SK-N-SH (cell line): Measurements from ENCODE around the gene SIAH1. TPM values are rescaled to one million over a fixed set of nuclear protein-coding genes. Genes with fewer than 3 reads are reported as not detected.

Experiments used
- CTCF ChIA-PET: fragments of 300-600, 350-600 bp; formaldehyde crosslinking; extraction: SDS; loops from one replicate; lab custom pipeline; 2021; lab: Yijun Ruan, JAX
- POLR2A ChIA-PET: fragments of 350-600 bp; sonication (Branson Sonifier 250); formaldehyde crosslinking; extraction: SDS; loops from one replicate; lab custom pipeline; 2020; ENCODE audit warnings: antibody characterized with exemption, inconsistent platforms; lab: Yijun Ruan, JAX
- DNase-seq: peaks from one replicate; pipeline ENCODE4 v3.0.0; 2012
- H2AFZ ChIP-seq: fragments of 200-600 bp; sonication (generic); 2 replicates; pipeline ENCODE4 v1.8.1; 2016; ENCODE audit warnings: antibody characterized with exemption, mild to moderate bottlenecking, low read depth
- H3F3A ChIP-seq: fragments of 200-600 bp; sonication (generic); replicated peaks from 2 replicates; pipeline ENCODE3; 2016; ENCODE audit warnings: antibody characterized with exemption, mild to moderate bottlenecking; ENCODE audit not compliant: insufficient read depth
- H3K27ac ChIP-seq, 2 experiments: fragments of 200-500 bp in 1 of 2; fragments of 200-600 bp in 1 of 2; sonication (Bioruptor generic) in 1 of 2; sonication (generic), shearing (Covaris generic) in 1 of 2; 2 replicates each; pipeline versions ENCODE4 v1.5.1 to v1.6.1; 2014 to 2016; ENCODE audit warnings: low read depth in 2 of 2, inconsistent platforms in 1 of 2, low read length in 1 of 2, mild to moderate bottlenecking in 1 of 2, mixed read lengths in 1 of 2
- H3K27me3 ChIP-seq: fragments of 200-600 bp; sonication (generic), shearing (Covaris generic); 2 replicates; pipeline ENCODE4 v1.6.1; 2016; ENCODE audit warnings: mixed run types; ENCODE audit not compliant: insufficient read depth
- H3K36me3 ChIP-seq, 2 experiments: fragments of 200-500 bp in 1 of 2; fragments of 200-600 bp in 1 of 2; sonication (Bioruptor generic) in 1 of 2; sonication (generic) in 1 of 2; replicated peaks in 1 of 2; 2 replicates each; pipeline versions ENCODE3 to v1.5.1; 2014 to 2016; ENCODE audit warnings: low read length in 1 of 2, mild to moderate bottlenecking in 1 of 2; ENCODE audit not compliant: insufficient read depth in 2 of 2, control insufficient read depth in 1 of 2
- H3K4me1 ChIP-seq, 2 experiments: fragments of 200-500 bp in 1 of 2; fragments of 200-600 bp in 1 of 2; sonication (Bioruptor generic) in 1 of 2; sonication (generic), shearing (Covaris generic) in 1 of 2; 2 replicates each; pipeline versions ENCODE4 v1.5.1 to v1.6.1; 2014 to 2016; ENCODE audit warnings: low read depth in 1 of 2, low read length in 1 of 2, mixed run types in 1 of 2; ENCODE audit not compliant: insufficient read depth in 2 of 2, control insufficient read depth in 1 of 2
- H3K4me2 ChIP-seq: fragments of 200-600 bp; sonication (generic), shearing (Covaris generic); 2 replicates; pipeline ENCODE4 v1.6.1; 2017; ENCODE audit warnings: mixed run types
- H3K4me3 ChIP-seq, 2 experiments: fragments of 200-500 bp in 1 of 2; fragments of 200-600 bp in 1 of 2; sonication (Bioruptor generic) in 1 of 2; sonication (generic), shearing (Covaris generic) in 1 of 2; 2 replicates each; pipeline versions ENCODE4 v1.5.1 to v1.8.1; 2014 to 2016; ENCODE audit warnings: low read depth in 2 of 2, inconsistent platforms in 1 of 2, low read length in 1 of 2, mild to moderate bottlenecking in 1 of 2, mixed read lengths in 1 of 2, moderate library complexity in 1 of 2
- H3K79me2 ChIP-seq: fragments of 200-600 bp; sonication (generic); 2 replicates; pipeline ENCODE4 v1.8.1; 2017; ENCODE audit warnings: mild to moderate bottlenecking; ENCODE audit not compliant: insufficient read depth
- H3K9ac ChIP-seq: fragments of 200-600 bp; sonication (generic); 2 replicates; pipeline ENCODE4 v1.6.1; 2017; ENCODE audit warnings: mixed run types
- H3K9me2 ChIP-seq: fragments of 200-600 bp; sonication (generic); 2 replicates; pipeline ENCODE4 v1.6.1; 2017; ENCODE audit warnings: mixed run types
- H3K9me3 ChIP-seq: fragments of 200-600 bp; sonication (generic); 2 replicates; pipeline ENCODE4 v1.6.1; 2017; ENCODE audit warnings: mixed run types, mild to moderate bottlenecking, moderate library complexity
- H4K20me1 ChIP-seq: fragments of 200-600 bp; sonication (generic); 2 replicates; pipeline ENCODE4 v1.6.1; 2017; ENCODE audit warnings: mild to moderate bottlenecking, mixed run types; ENCODE audit not compliant: insufficient read depth
- CHD2 ChIP-seq: fragments of 150-350 bp; IDR thresholded peaks from 2 replicates; pipeline ENCODE4 v1.6.1; 2018; ENCODE audit warnings: low read length; ENCODE audit not compliant: partially characterized antibody
- ELF1 ChIP-seq: IDR thresholded peaks from 2 replicates; pipeline ENCODE4 v1.4.0; 2012
- FOSL2 ChIP-seq: IDR thresholded peaks from 2 replicates; pipeline ENCODE4 v1.4.0; 2012; ENCODE audit warnings: low read depth, mild to moderate bottlenecking, moderate library complexity, borderline replicate concordance
- GABPA ChIP-seq: IDR thresholded peaks from 2 replicates; pipeline ENCODE4 v1.4.0; 2012; ENCODE audit warnings: low read depth, mild to moderate bottlenecking
- GATA2 ChIP-seq: sonication (generic); formaldehyde crosslinking; IDR thresholded peaks from 2 replicates; pipeline ENCODE4 v1.5.0; 2020; ENCODE audit warnings: mild to moderate bottlenecking, missing genetic modification reagents
- JUND ChIP-seq: IDR thresholded peaks from 2 replicates; pipeline ENCODE4 v1.4.0; 2012
- MAX ChIP-seq: IDR thresholded peaks from 2 replicates; pipeline ENCODE4 v1.4.0; 2012; ENCODE audit warnings: low read depth
- MEF2A ChIP-seq: IDR thresholded peaks from 2 replicates; pipeline ENCODE4 v1.4.0; 2012; ENCODE audit warnings: low read depth, borderline replicate concordance
- NFIC ChIP-seq: IDR thresholded peaks from 2 replicates; pipeline ENCODE4 v1.4.0; 2012; ENCODE audit warnings: borderline replicate concordance
- POLR2AphosphoS5 ChIP-seq: IDR thresholded peaks from 2 replicates; pipeline ENCODE4 v1.6.1; 2012; ENCODE audit warnings: low read depth, low read length
- TCF12 ChIP-seq: IDR thresholded peaks from 2 replicates; pipeline ENCODE4 v1.4.0; 2012
- WGBS: methylation state at CpG from one replicate; pipeline ENCODE4 v1.1.6; 2017; ENCODE audit warnings: low lambda C conversion rate; 5-methylcytosine and 5-hydroxymethylcytosine counted together
- polyA plus RNA-seq, 3 experiments: library from polyadenylated mRNA; depleted of rRNA; stranded (reverse); fragments of >200 nt; gene quantifications; 2 replicates each; pipeline ENCODE4 v1.2.3, GENCODE V29; 2012
- TF ChIP-seq, protein P1 (sequence below): IDR thresholded peaks from 2 replicates; pipeline ENCODE4; 2012

SIAH1 gene
- polyA plus RNA-seq, 1 of the 3 experiments (the other 2 are of a cell fraction): 15.4 TPM

- DNase-seq: no peak
- peaks cover 0 to 11% of the 10 kb centered on the region in 2 experiments; a peak in 2 of 4 replicates for H3K4me1 ChIP-seq
- POLR2A ChIA-PET: no interaction called here
- no peak overlapping the region for H3K27ac ChIP-seq
- 96% methylated on average over 2 of the region's 2 CpGs for WGBS
- no peaks in the 10 kb centered on the region for H3K27me3 ChIP-seq
- peaks cover 14% of the 10 kb centered on the region for H3F3A ChIP-seq
- H3K9ac ChIP-seq: no peak overlapping the region
- peaks cover 14% of the 10 kb centered on the region for H4K20me1 ChIP-seq
- H3K4me2 ChIP-seq: no peak overlapping the region
- CTCF ChIA-PET: interaction anchor here (0.7 to 2.2 kb wide), 2 partner anchors 123 to 309 kb away, joined by 3 to 6 read pairs; no protein-coding TSS in a partner anchor
- H3K9me2 ChIP-seq: no peaks in the 10 kb centered on the region
- no peaks in the 10 kb centered on the region for H3K9me3 ChIP-seq
- peaks cover 7 to 37% of the 10 kb centered on the region in 2 experiments for H3K36me3 ChIP-seq
- no peaks in the 10 kb centered on the region; the same call in 1 of the 2 replicates for H3K79me2 ChIP-seq
- H3K4me3 ChIP-seq: no peak overlapping the region
- TF ChIP-seq MAX (no peak), CHD2 (no peak), GABPA (no peak), MEF2A (no peak), TCF12 (no peak), GATA2 (CRISPR knock-in tag) (no peak)
- TF ChIP-seq, all 33 proteins: peak for 0
- H2AFZ ChIP-seq: no peak overlapping the region
Measured at GRCh38 chr16:48321317-48322036, 63.7 kb downstream of the SIAH1 start.

DNA sequence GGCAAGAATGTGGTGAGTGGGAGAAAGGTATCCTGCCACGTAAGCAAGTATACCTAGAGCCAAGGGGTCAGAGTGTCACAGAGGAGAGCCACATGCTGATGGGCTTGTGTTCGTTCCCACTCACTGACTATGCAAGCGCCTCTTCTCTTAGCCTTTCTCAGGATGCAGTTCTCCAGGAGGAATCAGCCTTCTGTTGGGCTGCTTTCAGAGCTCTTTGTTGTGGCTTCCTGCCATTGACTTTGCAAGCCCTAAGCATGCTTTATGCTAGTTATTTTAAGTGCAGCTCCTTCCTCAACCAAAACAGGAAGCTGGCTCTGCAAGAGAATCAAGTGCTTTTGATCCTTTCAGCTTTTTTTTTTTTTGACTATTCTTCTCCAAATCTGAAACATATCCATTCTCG is 66.6 kb downstream of the SIAH1 start:
- no peak overlapping the region for H3K4me2 ChIP-seq

More for the DNA sequence above, 66.6 kb downstream of the SIAH1 start:
- no peak overlapping the region for H3K27ac ChIP-seq
- H3K9me3 ChIP-seq: no peaks in the 10 kb centered on the region
- peaks cover 0 to 11% of the 10 kb centered on the region in 2 experiments; a peak in 2 of 4 replicates for H3K4me1 ChIP-seq
- no peak overlapping the region for H2AFZ ChIP-seq
- peaks cover 18% of the 10 kb centered on the region for H3F3A ChIP-seq
- WGBS: 99% methylated on average over 4 of the region's 4 CpGs
- peaks cover 14% of the 10 kb centered on the region for H4K20me1 ChIP-seq
- TF ChIP-seq NFIC (no peak), POLR2AphosphoS5 (no peak), ELF1 (no peak), JUND (no peak), GABPA (no peak), FOSL2 (no peak)
- TF ChIP-seq, protein P1, sequence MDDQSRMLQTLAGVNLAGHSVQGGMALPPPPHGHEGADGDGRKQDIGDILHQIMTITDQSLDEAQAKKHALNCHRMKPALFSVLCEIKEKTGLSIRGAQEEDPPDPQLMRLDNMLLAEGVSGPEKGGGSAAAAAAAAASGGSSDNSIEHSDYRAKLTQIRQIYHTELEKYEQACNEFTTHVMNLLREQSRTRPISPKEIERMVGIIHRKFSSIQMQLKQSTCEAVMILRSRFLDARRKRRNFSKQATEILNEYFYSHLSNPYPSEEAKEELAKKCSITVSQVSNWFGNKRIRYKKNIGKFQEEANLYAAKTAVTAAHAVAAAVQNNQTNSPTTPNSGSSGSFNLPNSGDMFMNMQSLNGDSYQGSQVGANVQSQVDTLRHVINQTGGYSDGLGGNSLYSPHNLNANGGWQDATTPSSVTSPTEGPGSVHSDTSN: no peak
- H3K36me3 ChIP-seq: peaks cover 5 to 43% of the 10 kb centered on the region in 2 experiments
- no peaks in the 10 kb centered on the region for H3K9me2 ChIP-seq
- H3K79me2 ChIP-seq: no peaks in the 10 kb centered on the region; the same call in 1 of the 2 replicates
- ChIA-PET POLR2A (no interaction called here), CTCF (no interaction called here)
- H3K9ac ChIP-seq: no peak overlapping the region
- H3K27me3 ChIP-seq: no peaks in the 10 kb centered on the region
- no peak overlapping the region for H3K4me3 ChIP-seq
- DNase-seq: no peak
